Stimulated activated CD8-positive, alpha-beta memory T cell treated with anti-CD3 and anti-CD28 coated beads, Interleukin-2, amount 100 ng/mL, for 48 hours (primary cell): Measurements from ENCODE around the gene AKAP8L.
A peak's percentile ranks its signal among the peaks of the same experiment; 100 is the strongest.

Experiments
- DNase-seq, 2 donors: peaks; one replicate each; pipeline ENCODE4 v3.0.0-alpha.2; 2020; ENCODE audit warnings: low read depth in 2 of 2

AKAP8L gene

GRCh38 chr19:15432629-15433518 lies 14.1 kb upstream of the AKAP8L start:
- peak; percentile 89 to 91 for DNase-seq

DNA sequence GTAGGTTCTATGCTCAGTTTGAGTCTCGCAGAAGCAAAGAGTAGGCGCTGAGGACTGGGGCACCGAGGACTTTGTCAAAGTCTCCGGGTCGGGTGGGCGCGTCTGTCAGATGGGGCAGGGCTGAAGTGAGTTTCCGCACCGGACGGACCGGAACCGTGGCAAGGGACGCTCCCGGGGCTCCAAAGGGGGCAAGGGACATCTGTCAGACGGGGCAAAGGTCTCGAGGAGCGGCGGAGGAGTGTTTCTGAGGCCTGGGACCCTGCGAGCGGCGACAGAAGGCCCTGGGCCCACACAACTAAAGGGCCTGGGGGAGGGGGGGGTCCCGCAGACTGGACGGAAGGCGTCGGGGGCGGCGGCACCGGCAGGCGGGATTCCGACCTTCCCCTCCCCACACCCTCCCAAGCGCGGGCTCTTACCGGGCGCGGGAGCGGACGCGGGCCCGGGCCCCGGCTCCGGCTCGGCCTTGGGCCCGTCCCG lies 13.3 kb upstream of the AKAP8L start:
- no peak for DNase-seq

DNA sequence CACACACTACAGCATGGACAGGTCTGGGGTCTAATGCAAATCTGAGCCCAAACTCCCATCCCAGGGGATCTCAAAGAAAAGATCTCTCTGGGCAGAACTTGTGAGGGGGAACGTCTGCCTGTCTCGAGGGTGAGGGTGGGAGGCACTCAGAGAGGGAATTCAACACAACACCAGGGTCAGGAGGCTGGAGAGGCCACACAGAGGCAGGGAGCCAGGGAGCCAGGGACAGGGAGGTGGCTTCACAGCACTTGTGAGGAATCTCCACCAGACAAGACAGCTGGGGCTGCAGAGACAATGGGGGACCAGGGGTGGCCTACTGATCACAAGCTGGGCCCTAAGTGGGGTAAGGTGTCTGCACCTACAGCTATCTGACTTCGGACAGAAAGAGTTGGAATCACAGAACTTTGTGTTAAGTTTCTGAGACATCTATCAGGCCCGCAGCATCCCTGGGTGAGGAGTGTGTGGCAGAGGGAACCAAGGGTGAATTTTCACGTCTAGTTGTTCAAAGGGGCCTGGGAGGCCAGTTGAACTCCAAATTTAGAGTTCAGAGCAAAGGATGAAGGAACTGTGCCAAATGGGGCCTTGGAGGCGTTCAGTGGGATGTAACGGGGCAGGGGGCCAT lies 12.7 kb upstream of the AKAP8L start:
- DNase-seq = no peak

GRCh38 chr19:15430526-15431120 lies 11.8 kb upstream of the AKAP8L start:
- DNase-seq = no peak

DNA sequence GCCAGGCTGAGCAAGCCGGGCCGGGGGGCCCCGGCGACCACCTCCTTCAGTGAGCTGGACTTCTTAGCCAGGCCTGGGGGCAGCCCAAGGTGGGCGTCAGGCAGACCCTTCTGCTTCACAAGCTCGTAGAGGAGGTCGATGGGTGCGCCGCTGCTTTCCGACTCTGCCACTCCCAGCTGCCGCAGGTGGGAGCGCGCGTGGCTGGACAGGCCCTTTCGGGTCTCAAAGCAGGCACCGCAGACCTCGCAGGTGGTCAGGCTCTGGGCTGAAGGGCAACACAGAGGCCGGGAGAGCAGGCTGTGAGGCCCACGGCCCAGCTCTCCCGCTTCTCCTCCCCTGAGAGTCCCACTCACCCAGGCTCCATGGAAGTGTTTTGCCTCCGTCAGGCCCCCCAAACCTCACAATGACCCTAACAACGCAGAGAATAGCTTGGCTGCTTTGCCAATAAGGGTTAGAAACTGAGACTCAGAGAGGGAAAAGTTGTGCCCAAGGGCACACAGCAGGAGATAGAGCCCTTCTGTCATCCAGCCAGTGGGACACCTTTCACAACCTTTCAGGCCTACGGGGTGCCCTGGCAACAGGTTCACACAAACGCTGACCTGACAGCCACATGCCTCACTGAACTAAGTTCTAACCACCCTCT lies 11.2 kb upstream of the AKAP8L start:
- DNase-seq = no peak

- no peak for DNase-seq
Measured at GRCh38 chr19:15428956-15429824, 10.4 kb upstream of the AKAP8L start.

DNA sequence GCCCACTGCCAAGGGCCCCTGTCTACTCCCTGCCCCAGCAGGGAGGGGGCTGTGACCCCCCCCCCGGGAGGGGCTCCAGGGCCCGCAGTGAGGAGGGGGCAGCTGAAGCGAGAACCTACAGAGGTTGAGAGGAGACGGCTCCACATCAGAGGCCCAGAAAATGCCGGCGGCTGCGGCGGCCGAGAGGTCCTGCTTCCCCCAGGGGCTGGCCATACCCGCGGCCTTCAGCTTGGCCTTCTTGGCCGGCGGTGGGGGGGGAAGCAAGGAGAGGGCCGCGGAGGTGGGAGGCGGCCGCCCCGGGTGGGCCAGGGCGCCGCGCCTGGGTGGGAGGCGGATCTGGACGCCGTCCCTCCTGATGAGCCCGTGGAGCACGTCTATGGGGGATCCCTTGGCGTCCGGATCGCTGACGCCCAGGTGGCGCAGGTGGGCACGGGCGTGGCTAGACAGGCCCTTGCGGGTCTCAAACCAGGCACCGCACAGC lies 9.2 kb upstream of the AKAP8L start:
- no peak for DNase-seq

- no peak for DNase-seq
Measured at GRCh38 chr19:15427350-15427700, 8.5 kb upstream of the AKAP8L start.

DNA sequence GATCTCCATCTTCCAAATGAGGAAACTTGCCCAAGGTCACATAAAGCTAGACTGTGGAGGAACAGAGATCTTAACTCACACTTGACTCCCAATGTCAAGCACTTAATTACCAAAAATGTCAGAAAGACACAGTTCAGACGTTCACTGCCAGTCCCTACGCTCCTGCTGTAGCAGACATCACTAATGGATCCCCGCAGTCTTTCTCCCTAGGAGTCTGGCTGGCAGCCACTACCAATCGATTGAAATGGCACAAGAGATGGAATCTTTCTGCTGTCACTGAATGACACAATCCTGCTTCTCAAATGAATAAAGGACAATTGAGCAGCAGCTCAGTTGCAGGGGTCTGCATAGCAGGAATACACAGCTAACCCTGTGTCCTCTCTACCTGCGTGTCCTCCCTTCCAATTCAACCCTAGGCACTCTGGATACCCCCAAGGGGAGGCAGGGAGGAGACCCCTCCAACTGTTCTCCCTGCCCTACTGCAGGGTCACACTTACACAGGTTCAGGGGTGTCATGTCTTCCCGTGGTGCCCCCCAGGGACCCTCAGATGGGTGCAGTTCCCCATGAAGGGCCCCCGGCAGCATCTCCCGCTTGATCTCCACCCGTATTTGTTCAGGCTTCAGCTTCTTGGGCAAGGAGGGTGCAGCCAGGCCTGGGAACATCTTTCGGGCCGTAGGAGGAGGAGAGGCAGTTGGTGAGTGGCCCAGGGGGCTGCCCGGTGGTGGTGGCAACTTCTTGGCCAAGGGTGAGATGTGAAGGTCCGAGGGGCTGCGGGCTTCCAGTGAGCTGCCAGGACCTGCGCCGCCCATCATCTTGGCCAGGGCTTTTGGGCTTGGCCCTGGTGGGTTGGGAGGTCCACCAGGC lies 7.9 kb upstream of the AKAP8L start:
- no peak for DNase-seq

GRCh38 chr19:15425321-15425950 lies 6.6 kb upstream of the AKAP8L start:
- no peak for DNase-seq

GRCh38 chr19:15424692-15425272 lies 6.0 kb upstream of the AKAP8L start:
- no peak for DNase-seq

DNA sequence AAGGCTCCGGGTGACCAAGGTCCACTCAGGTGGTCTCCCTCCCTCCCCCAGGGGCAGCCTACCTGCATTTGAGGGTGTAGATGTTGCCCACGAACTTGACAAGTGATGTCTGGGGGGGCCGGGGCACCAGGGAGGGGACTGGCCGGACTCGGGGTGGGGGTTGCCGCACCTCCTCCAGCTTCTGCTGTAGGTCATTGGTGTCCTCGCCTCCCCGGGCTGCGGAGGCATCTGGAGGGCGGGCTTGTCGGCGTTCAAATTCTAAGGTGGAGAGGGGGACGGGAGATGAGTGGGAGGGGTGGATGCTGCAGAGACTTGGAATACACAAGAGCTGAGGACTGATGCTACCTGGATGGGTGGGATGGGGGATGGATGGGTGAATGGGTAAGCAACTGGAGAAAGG lies 5.3 kb upstream of the AKAP8L start:
- DNase-seq = no peak

DNA sequence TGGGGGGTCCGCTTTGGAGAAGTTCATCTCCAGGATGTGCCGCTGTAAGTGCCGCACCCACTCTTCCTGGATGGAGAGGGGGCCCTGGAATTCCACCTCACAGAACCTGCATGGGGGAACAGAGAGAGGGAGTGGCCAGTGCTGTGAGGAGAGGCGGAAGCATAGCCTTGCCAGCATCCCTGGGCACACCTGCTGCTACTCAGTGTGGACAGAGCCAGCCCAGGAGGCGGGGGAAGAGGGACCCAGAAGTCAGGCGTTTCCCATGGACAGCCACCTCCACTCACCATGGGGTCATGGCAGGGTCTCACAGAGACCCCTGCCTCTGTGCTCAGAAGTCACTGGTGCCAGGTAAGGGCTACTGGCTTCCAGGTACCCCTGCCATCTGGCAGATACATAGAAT lies 4.3 kb upstream of the AKAP8L start:
- no peak for DNase-seq

DNA sequence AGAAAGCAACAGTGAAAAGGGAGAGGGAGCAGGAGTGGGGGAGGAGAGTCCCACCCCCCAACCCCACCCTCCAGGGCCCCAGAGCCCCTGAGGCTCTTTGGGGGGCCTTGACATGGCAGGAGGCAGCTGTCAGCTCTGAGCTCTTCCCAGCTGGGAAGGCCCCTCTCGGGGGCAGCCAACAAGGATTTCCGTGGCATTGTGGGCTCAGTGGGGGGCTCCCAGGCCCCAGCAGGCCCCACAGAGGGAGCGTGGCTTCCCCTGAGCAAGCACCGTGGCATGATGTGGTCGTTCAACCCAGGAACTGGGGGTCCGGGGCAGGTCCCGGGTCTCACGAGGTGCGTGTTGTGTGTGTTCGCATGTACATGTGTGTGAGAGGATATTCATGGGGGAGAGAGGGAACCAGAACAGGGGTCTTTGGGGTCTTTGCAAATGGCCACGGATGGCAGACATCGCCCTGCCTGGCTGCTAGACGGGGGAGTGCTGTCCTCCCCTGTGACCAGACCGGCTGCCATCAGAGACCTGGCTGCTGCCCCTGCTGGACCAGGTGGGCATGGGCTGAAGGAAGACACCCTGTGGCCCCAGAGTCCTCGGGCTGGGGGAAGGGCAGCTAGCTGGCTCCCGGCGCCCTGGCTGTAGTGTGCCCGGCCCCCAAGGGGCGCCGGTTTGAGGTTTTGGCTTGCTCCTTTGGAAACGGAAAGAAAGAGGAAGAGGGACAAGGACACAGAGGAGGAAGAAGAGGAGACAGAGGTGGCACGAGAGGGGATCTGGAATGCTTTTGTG lies 3.7 kb upstream of the AKAP8L start:
- no peak for DNase-seq

- no peak for DNase-seq
Measured at GRCh38 chr19:15421721-15422260, 3.0 kb upstream of the AKAP8L start.

DNA sequence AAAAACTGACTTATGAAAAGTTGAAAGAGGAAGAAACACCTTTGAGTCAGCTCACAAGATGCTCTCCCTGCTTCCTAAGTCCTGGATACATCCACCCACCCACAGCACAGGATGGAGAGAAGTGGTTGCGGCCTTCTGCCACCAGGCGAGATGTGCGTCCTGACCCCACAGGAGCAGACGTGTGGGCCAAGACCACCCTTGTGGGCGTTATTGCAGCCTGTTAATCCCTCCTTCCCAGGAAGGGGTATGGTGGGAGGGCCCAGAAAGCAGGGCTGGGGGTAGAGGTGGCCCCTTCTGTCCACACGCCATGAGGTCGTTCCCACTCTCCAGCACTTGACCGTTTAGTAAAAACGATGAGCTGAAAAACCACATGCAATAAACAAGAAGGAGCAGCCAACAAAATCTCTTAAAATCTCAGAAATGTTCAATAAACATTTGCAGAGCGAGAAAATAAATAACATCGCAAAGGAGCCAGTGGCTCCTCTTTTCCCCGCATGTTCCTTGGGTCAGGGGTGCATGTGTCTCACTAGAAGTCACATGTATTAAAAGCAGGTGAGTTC lies 2.4 kb upstream of the AKAP8L start:
- DNase-seq = no peak

DNA sequence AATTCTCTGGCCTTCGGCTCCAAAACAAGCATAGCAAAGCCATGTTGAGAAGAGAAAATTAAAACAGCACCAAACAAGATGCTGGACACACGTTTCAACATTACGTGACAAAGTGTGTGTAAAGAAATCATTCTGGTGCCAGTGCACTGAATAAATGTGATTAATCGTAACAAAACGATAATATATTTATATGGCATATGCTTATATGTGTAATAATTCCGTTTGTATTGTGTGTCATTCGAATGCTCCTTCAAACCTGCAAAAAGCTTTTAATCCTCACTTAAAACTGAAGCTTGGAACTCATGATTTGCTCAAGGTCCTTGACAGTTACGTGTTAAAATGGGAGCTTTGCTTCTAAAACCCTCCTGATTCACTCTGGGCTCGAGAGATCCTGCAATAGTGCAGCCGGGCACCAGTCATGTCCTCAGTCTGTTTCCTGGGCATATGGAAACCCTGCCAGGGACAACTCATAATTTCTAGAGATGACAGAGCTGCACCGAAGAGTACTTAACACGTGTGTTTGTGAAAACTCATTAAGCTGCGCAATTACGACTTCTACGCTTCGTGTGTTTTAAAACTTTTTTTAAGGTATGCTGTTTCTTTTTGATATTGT lies 731 bp upstream of the AKAP8L start:
- DNase-seq = no peak

DNA sequence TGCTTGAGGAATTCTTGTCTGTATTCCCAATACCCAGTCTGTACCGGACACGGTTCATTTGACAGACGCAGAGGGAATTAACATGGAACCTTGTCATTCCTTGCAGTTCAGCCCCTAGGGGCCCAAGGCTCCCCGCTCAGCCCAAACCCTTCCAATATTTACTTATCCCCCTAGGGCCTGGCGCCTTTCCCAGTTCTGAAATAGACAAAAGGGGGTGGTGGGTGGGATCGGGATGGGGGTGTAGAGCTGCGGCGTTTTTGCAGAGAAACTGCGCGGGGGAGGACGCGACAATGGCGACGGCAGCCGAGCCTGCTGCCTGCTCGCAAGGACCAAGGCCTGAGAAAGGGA lies 583 bp downstream of the AKAP8L start:
- DNase-seq = no peak
